ENCODE results near the gene ADPRHL1.
"Not testable (repeated sequence)": the region's sequence is repeated elsewhere in the genome, so short reads cannot be mapped to it uniquely, and the experiment has no call there.

The ADPRHL1 gene

DNA sequence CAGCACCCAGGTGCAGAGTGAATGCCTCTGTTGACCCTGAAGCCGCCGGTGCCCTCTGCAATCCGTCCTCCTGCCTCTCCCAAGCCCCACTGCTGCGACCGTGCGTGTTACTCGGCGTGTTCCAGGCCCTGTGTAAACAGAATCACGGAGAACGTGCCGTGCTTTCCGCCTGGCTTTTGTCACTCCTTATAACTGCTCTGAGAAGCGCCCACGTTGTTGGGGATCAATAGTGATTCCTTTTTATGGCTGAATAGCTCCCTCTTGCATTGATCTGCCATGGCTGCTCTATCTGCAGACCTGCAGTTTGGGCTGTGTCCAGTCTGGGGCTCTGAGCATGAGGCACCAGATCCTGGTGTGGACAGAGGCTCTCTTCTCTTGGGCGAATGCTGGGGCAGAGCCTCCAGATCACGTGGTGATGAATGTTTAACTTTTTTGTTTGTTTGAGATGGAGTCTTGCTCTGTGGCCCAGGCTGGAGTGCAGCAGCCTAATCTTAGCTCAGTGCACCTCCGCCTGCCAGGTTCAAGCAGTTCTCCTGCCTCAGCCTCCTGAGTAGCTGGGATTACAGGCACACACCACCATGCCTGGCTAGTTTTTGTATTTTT is 15.8 kb downstream of the ADPRHL1 start:
- Mint-ChIP-seq H3K27ac (no peak overlapping the region), H3K36me3 (ENCODE audit: low read depth) (peaks cover 3% of the 10 kb centered on the region), H3K4me3 (no peak overlapping the region), H3K9me3 (no peaks in the 10 kb centered on the region), H3K4me1 (ENCODE audit: low read depth) (no peaks in the 10 kb centered on the region), H3K27me3 (no peaks in the 10 kb centered on the region)

DNA sequence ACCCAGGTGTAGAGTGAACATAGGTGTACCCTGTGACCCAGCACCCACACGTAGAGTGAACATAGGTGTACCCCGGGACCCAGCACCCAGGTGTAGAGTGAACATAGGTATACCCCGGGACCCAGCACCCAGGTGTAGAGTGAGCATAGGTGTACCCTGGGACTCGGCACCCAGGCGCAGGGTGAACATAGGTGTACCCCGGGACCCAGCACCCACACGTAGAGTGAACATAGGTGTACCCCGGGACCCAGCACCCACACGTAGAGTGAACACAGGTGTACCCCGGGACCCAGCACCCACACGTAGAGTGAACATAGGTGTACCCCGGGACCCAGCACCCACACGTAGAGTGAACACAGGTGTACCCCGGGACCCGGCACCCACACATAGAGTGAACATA is 16.4 kb downstream of the ADPRHL1 start:
- not testable (repeated sequence) for H3K36me3 Mint-ChIP-seq (ENCODE audit: low read depth); H3K27me3 Mint-ChIP-seq; H3K4me3 Mint-ChIP-seq; H3K27ac Mint-ChIP-seq; H3K4me1 Mint-ChIP-seq (ENCODE audit: low read depth); H3K9me3 Mint-ChIP-seq

DNA sequence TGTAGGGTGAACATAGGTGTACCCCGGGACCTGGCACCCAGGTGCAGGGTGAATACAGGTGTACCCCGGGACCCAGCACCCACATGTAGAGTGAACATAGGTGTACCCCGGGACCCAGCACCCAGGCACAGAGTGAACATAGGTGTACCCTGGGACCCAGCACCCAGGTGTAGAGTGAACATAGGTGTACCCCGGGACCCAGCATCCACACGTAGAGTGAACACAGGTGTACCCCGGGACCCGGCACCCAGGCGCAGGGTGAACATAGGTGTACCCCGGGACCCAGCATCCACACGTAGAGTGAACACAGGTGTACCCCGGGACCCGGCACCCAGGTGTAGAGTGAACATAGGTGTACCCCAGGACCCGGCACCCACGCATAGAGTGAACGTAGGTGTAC is 17.4 kb downstream of the ADPRHL1 start:
- not testable (repeated sequence) for H3K27ac Mint-ChIP-seq; H3K4me1 Mint-ChIP-seq (ENCODE audit: low read depth); H3K4me3 Mint-ChIP-seq; H3K27me3 Mint-ChIP-seq; H3K36me3 Mint-ChIP-seq (ENCODE audit: low read depth); H3K9me3 Mint-ChIP-seq

DNA sequence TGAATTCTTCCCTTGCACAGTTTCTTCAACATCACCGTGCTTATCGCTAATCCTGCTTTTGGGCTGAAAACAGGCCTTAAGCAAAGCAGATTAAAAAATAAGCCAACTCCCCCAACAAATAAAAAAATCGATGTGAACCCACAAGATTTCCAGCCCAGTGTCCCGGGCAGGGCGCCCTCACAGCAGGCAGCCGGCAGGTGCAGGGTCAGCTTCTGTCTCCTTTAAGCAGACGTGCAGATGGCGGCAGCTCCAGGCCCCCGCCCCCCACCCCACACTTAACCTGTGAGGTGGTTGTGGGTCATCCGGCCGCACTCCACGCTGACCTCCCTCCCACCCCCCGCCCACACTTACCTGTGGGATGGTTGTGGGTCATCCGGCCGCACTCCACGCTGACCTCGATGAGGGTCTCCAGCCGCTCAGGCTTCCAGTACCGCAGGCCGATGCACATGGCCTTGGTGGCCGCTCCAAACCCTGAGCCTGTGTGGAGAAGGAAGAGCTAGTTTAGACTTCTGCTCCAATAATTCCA is 19.8 kb downstream of the ADPRHL1 start:
- H3K27ac Mint-ChIP-seq = no peak overlapping the region
- no peaks in the 10 kb centered on the region for H3K9me3 Mint-ChIP-seq
- no peaks in the 10 kb centered on the region for H3K4me1 Mint-ChIP-seq (ENCODE audit: low read depth)
- no peaks in the 10 kb centered on the region for H3K36me3 Mint-ChIP-seq (ENCODE audit: low read depth)
- H3K27me3 Mint-ChIP-seq = no peaks in the 10 kb centered on the region
- H3K4me3 Mint-ChIP-seq = no peak overlapping the region

DNA sequence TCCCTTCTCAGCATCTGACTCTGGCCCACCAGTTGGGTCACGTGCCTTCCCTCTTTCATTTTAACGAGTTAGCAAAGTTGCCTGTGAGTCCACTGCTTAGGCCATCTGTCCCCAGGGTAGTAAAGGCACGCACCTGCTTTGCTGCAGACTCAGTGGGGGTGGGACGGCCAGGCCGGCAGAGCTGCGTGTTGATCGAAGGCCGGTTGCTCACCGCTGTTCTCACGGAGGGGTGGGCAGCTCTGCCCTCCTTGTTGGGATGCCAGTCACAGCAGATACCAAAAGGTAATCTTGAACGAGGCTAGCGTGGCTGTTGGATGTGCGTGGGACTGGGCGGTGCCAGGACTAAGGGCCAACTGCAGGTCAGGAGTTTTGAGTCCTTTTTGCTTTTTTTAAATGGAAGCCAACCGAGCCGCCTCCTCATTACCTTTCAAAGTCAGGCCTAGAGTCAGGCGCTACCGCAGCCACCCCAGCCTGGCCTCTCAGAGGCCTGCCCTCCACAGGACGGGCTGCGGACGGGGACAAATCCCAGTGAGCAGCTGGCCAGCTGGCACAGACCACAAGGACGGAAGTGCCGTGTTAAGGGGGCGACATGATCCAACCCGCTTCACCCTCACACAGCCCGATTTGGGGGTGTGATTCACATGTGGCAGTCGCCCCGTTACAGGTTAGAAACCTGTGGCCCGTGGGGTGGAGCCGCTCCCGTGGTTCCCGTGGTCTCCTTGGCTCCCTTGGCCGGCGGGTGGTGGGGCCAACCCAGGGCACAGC is 20.6 kb downstream of the ADPRHL1 start:
- no peak overlapping the region for H3K27ac Mint-ChIP-seq
- H3K4me3 Mint-ChIP-seq = no peak overlapping the region
- no peaks in the 10 kb centered on the region for H3K27me3 Mint-ChIP-seq
- no peaks in the 10 kb centered on the region for H3K36me3 Mint-ChIP-seq (ENCODE audit: low read depth)
- no peaks in the 10 kb centered on the region for H3K9me3 Mint-ChIP-seq
- H3K4me1 Mint-ChIP-seq (ENCODE audit: low read depth) = no peaks in the 10 kb centered on the region

DNA sequence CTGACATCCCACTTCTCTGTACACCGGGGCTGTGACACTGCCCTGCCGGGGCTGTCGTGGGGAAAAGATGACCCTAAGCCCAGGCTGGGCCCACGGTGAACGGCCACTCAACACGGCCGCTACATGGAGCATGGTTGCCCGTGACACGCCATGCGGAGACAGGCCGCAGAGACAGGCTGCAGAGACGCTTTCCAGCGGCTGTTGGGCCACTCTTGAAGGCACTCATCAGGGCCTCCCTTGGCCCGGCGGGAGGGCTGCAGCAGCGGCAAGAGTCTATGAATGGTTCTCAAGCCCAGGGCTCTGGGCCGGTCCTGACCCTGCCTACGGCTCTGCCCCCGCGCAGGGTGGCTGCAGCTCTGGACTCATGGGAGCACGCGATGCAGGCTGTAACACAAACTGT is 22.1 kb downstream of the ADPRHL1 start:
- H3K9me3 Mint-ChIP-seq = no peaks in the 10 kb centered on the region
- no peak overlapping the region for H3K27ac Mint-ChIP-seq
- H3K27me3 Mint-ChIP-seq = no peaks in the 10 kb centered on the region
- H3K36me3 Mint-ChIP-seq (ENCODE audit: low read depth) = no peaks in the 10 kb centered on the region
- no peak overlapping the region for H3K4me3 Mint-ChIP-seq
- H3K4me1 Mint-ChIP-seq (ENCODE audit: low read depth) = no peaks in the 10 kb centered on the region

DNA sequence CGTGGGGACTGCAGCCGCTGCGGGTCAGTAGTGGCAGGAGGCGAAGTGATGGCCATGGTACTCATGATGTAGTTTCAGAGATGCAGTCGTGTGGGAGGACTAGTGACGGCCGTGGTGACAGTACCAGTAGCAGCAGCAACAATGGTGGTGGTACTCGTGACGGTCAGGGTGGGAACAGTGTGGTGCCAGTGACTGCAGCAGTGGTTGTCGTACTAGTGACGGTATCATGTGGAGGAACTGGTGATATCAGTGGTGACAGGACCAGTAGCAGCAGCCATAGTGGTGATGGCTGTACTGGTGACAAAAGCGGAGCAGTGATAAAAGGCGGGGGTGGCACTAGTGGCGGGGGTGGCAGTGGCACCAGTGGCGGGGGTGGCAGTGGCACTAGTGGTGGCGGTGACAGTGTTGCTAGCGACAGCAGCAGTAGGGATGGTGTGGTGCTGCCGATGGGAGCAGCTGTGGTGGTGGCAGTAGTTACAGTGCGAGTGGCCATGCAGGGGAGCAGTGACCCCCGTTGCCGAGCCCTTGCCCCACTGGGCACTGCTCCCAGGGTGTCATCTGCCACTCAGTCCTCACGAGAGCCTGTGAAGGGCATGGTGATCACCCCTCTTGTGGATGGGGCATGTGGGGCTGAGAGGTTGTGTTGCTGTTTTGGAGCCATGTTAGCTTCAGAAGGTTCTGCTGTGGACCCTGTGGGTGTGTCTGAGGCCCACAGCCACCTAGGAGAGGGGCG is 22.7 kb downstream of the ADPRHL1 start:
- no peak overlapping the region for H3K4me3 Mint-ChIP-seq
- no peaks in the 10 kb centered on the region for H3K27me3 Mint-ChIP-seq
- H3K4me1 Mint-ChIP-seq (ENCODE audit: low read depth) = no peaks in the 10 kb centered on the region
- H3K36me3 Mint-ChIP-seq (ENCODE audit: low read depth) = no peaks in the 10 kb centered on the region
- no peak overlapping the region for H3K27ac Mint-ChIP-seq
- no peaks in the 10 kb centered on the region for H3K9me3 Mint-ChIP-seq

DNA sequence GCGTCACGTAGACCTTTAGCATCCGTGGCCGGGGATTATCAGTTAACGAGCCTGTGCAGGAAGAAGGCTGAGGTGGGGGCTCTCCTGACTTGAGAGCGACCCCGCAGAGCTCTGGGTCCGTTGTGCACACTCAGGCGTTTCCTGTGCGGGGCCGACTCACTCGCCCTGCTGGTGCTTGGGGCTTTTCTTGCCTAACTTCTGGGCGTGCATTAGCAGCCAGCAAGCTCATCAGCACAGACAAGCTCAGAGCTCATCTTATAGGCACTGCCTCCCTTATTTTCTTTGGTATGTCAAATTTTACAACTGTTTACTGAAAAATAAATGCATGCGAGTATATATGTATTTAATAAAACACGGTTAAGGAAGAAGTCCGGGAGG is 23.7 kb downstream of the ADPRHL1 start:
- no peaks in the 10 kb centered on the region for H3K36me3 Mint-ChIP-seq (ENCODE audit: low read depth)
- no peak overlapping the region for H3K27ac Mint-ChIP-seq
- H3K27me3 Mint-ChIP-seq = no peaks in the 10 kb centered on the region
- no peaks in the 10 kb centered on the region for H3K9me3 Mint-ChIP-seq
- H3K4me3 Mint-ChIP-seq = no peak overlapping the region
- H3K4me1 Mint-ChIP-seq (ENCODE audit: low read depth) = no peaks in the 10 kb centered on the region

DNA sequence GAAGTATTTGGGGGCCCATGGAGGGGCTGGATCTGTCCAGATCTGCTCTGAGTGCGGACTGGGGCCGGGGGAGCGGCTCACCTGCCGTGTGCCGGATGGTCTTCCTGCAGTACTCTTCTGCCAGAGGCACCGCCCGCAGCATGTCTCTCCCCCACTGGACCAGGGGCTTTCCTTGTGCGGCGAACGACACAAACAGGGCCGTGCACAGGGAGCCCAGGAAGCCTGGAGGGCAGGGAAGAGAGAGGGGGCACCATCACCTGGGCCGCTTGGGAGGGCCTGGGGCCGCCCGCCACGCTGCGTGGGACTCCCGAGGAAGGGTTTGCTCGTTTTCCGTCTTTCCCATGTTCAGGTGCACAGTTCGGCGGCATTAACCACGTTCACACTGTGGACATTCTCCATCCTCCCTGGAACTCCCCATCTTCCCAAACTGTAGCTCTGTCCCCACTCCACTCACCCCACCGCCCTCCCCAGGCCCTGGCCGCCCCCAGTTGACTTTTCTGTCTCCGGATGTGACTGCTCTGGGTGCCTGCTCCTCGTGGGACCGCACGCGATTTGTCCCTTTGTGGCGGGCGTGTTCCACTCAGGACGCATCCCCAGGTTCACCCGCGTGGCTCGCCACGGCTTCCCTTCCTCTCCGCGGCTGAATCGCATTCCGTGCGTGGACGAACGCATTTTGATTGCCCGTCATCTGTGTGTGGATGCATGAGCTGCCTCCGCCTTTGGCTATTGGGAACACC is 24.2 kb downstream of the ADPRHL1 start:
- no peaks in the 10 kb centered on the region for H3K36me3 Mint-ChIP-seq (ENCODE audit: low read depth)
- H3K27me3 Mint-ChIP-seq = no peaks in the 10 kb centered on the region
- no peaks in the 10 kb centered on the region for H3K9me3 Mint-ChIP-seq
- no peak overlapping the region for H3K4me3 Mint-ChIP-seq
- no peaks in the 10 kb centered on the region for H3K4me1 Mint-ChIP-seq (ENCODE audit: low read depth)
- no peak overlapping the region for H3K27ac Mint-ChIP-seq

DNA sequence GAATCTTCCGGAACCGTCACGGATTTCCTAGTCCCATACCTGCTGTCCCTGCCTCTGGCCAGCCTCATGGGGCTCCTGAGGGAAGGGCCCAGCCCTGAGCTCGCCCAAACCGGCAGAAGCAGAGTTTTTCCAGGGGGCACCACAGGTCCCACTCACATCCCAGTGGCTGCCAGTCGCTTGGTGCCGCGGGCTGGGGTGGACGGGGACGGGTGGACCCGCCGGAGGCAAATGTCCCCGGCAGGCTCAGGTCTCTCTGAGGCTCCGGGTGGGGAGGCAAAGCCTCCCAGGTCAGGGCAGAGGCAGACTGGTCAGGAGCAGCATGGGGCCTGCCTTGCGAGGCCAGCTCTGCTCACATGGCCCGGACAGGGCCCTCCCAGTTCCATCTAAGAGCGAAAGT is 24.8 kb downstream of the ADPRHL1 start:
- H3K9me3 Mint-ChIP-seq = no peaks in the 10 kb centered on the region
- H3K4me3 Mint-ChIP-seq = no peak overlapping the region
- no peaks in the 10 kb centered on the region for H3K27me3 Mint-ChIP-seq

DNA sequence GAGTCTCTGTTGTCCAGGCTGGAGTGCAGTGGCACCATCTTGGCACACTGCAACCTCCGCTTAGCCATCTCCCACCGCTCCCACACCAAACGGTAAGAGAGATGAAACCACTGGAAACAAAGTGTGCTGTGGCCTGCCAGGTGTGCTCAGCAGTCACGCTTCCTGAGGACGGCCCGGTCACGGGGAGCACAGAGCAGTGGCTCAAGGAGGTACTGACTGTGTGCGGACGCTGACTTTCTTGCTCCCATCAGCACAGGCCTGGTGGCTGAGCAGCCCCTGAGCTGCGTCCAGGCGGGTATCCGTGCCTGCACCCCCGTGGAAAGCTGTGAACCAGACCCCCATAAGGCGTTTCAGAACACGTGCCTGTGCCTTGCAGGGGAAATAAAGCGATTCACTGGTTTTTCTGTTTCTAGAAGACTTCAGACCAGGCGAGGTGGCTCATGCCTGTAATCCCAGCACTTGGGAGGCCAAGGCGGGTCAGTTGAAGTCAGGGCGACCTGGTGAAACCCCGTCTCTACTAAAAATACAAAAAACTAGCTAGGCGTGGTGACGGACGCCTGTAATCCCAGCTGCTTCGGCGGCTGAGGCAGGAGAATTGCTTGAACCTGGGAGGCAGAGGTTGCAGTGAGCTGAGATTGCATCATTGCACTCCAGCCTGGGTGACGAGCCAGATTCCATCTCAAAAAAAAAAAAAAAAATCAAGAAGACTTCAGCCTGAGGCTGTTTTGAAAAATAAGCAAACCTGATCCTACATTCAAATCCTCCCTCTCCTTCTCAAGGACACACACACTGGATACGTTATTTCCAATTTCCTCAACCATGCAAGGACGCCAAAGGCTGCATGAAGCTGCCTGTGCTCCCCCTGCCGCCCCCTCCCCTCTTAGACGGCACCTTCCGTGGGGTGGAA is 25.5 kb downstream of the ADPRHL1 start:
- Mint-ChIP-seq H3K36me3 (ENCODE audit: low read depth) (no peaks in the 10 kb centered on the region), H3K9me3 (no peaks in the 10 kb centered on the region), H3K27ac (no peak overlapping the region), H3K4me1 (ENCODE audit: low read depth) (no peaks in the 10 kb centered on the region), H3K4me3 (no peak overlapping the region), H3K27me3 (no peaks in the 10 kb centered on the region)

More for the DNA sequence above, 24.8 kb downstream of the ADPRHL1 start:
- no peaks in the 10 kb centered on the region for H3K36me3 Mint-ChIP-seq (ENCODE audit: low read depth)
- H3K4me1 Mint-ChIP-seq (ENCODE audit: low read depth) = no peaks in the 10 kb centered on the region
- H3K27ac Mint-ChIP-seq = no peak overlapping the region

DNA sequence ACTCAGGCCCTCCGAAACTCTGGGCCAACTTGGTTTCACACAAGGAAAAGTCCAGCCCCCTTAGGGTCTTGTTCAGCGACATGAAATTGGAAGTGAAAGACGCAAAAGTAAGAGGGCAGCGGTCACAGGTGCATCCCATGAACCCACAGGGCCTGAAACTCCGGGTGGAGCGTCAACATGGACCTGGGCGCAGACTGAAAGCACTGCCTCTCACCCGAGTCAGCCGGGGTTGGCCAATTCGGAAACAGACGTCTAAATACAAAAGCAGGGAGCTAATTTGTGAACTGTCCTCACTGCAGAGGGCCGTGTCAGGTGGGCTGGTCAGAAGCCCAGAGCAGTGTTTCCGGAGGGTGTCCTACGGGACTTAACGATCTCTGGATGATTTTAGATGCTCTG is 26.7 kb downstream of the ADPRHL1 start:
- Mint-ChIP-seq H3K27ac (no peak overlapping the region), H3K9me3 (no peaks in the 10 kb centered on the region), H3K4me3 (no peak overlapping the region), H3K36me3 (ENCODE audit: low read depth) (no peaks in the 10 kb centered on the region), H3K27me3 (no peaks in the 10 kb centered on the region), H3K4me1 (ENCODE audit: low read depth) (no peaks in the 10 kb centered on the region)

DNA sequence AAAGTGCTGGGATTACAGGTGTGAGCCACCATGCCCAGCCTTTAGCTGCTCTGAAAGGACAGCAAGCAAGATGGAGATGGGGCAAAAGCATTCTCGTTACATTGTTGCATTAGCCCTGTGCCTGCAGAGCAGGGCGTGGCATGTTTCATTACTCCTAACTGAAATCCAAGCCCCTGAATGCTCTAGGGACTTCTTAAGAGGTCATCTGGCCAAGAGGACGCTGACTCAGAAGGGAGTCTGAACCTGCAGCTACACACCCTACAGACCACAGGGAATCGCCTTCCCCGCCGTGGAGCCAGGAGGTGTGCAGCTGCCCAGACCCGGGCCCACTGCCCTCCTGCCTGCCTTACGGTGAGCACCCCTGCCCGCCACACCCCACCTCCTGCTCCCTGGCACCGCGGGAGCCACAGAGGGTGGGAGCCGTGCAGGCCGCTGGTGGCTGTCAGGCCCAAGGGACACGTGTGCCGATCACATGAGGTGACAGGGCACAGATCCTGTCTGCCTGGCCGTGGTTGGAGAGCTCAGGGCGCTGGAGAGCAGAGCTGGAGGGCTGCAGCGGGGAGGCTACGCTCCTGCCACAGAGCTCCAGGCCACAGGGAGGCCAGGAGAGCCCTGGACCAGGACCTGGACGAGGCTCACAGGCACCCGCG is 27.2 kb downstream of the ADPRHL1 start:
- Mint-ChIP-seq H3K27me3 (no peaks in the 10 kb centered on the region), H3K27ac (no peak overlapping the region), H3K4me3 (no peak overlapping the region), H3K4me1 (ENCODE audit: low read depth) (no peaks in the 10 kb centered on the region), H3K36me3 (ENCODE audit: low read depth) (no peaks in the 10 kb centered on the region), H3K9me3 (no peaks in the 10 kb centered on the region)
